DMS79 treated with DMSO at 0.1 percent for 48 hours (cell line): Measurements from ENCODE around the gene RBMY1D.
"Not testable (repeated sequence)": the region's sequence is repeated elsewhere in the genome, so short reads cannot be mapped to it uniquely, and the experiment has no call there.

Source experiments
- DNase-seq: peaks from one replicate; lab custom pipeline; 2025; lab: John Stamatoyannopoulos, UW

Gene RBMY1D

DNA sequence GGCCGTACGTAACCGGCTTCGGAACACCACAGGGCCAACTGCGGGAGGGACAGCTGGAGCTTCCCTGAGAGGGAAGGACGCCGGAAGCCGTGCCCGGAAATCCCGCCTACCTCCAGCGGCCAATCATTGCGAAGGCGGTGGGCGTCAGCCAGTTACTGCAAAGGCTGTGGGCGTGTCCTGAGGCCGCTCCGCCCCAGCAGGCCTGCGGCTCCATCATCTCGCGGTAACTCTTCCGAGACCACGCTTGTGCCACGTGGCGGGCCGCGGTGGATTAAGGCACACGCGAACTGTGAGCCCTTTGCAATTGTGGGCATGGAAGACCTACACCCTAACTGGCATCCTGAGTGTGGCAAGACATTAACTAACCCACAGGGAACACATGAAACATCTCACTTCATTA lies at the start of gene RBMY1D:
Gene RBMY1D (minus strand): TSS at position 101 of the 400 bp plus-strand sequence. CDS start 2,013 bp downstream, outside the sequence.
- not testable (repeated sequence) for DNase-seq

DNA sequence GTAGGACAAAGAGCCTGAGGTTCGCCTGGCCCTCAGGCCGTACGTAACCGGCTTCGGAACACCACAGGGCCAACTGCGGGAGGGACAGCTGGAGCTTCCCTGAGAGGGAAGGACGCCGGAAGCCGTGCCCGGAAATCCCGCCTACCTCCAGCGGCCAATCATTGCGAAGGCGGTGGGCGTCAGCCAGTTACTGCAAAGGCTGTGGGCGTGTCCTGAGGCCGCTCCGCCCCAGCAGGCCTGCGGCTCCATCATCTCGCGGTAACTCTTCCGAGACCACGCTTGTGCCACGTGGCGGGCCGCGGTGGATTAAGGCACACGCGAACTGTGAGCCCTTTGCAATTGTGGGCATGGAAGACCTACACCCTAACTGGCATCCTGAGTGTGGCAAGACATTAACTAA lies 23.6 kb upstream of the RBMY1D start, which contains the start of gene RBMY1E:
Gene RBMY1E (minus strand): TSS at position 101 of the 400 bp plus-strand sequence. CDS start 1,978 bp downstream, outside the sequence.
- DNase-seq, result not testable (repeated sequence)

DNA sequence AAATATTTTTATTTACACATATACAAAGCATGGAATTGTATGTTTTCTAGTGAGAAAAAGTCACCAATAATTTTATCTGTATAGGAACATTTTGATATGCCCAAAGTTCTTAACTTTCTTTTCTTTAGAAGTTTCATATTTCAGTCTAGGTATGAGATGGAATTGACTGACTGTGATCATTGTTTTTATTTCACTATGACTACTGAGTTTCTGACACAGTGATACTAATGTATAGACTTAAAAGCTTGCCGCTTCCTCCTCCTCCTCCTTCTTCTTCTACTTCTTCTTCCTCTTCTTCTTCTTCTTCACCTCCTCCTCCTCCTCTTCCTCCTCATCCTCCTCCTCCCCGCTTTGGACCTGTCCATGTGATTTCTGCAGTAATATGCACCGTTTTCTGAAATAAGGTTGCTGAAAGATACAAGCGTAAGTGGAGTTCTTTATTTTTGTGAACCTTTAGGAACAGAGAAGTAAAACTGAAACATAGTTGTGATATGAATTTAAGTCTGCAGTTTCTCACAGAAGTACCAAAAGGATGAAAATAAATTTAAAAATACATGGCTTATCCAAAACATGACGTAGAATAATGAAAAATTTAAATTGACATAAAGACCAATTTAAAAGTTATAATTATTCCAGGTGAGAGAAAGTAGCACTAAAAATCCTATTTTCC lies 24.8 kb downstream of the RBMY1D start:
- not testable (repeated sequence) for DNase-seq

- DNase-seq, result no peak
These were observed 48.8 kb downstream of the RBMY1D start for GRCh38 chrY:21845481-21845880.

DNA sequence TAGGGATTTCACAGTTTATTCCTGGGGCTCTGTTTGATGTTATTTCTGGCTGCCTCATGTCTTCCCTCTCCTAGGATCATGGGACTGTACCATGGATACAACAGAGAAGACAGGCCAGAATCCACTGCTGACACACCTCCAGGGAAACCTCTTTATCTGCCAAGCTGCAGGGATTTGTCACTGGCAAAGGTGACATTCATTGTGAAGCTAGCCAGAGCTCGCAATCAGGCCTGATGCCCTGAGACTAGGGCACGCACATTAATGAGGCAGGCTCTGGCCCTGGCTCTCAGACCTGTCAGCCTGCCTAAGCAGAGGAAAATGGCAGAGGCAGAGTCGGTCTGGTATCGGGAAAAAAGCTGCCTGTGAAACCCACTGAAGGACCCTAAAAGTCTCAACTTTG lies 52.2 kb downstream of the RBMY1D start:
- DNase-seq, result no peak

DNA sequence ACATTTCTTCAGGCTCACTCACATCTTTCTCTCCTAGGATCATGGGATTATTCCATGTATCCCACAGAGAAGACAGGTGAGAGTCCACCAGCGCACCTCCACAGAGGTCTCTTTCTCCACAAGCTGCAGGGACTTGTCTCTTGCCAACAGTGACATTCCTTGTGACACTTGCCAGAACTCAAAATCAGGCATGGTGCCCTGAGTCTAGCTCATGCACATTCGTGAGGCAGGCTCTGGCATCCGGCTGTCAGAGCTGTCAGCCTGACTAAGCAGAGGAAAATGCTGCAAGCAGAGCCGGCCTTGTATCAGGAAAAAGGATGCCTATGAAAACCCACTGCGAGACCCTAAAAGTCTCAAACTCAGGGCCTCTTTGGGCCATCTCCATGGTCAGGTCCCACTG lies 54.8 kb downstream of the RBMY1D start:
- DNase-seq, result no peak

DNA sequence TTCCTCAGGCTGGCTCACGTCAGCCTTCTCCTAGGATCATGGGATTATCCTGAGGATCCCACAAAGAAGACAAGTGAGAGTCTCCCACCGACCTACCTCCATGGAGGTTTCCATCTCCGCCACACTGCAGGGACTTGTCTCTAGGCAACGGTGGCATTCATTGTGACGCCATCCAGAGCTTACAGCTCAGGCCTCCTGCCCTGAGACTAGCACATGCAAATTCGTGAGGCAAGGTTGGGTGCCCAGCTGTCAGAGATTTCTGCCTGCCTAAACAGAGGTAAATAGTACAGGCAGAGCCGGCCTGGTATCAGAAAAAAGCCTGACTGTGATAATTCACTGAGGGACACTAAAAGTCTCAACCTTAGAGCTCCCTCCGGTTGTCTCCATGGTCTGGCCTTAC lies 58.0 kb downstream of the RBMY1D start:
- DNase-seq, result no peak

DNA sequence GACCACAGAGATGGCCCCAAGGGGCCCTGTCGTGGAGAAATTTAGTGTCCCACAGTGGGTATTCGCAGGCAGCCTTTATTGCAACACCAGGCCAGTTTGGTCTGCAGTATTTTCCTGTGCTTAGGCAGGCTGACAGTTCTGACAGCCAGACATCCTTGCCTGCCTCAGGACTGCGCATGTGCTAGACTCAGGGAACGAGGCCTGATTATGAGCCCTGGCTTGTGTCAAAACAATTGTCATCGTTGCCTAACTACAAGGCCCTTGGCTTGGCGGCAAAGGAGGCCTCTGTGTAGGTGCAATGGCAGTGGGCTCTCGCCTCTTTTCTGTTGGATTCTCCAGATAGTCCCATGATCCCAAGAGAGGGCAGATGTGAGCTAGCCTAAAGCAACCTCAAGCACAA lies 59.3 kb downstream of the RBMY1D start:
- DNase-seq, result no peak
